Umbilical cord (tissue), 2 donors: Measurements from ENCODE around the gene ADCY6. TPM values are rescaled to one million over a fixed set of nuclear protein-coding genes. Genes with fewer than 3 reads are reported as not detected.
"Not testable (repeated sequence)": the region's sequence is repeated elsewhere in the genome, so short reads cannot be mapped to it uniquely, and the experiment has no call there.

ENCODE experiments used
- DNase-seq: peaks from one replicate; pipeline ENCODE4 v3.0.0-alpha.2; 2015; ENCODE audit warnings: low spot score
- total RNA-seq: library from RNA; depleted of rRNA; stranded (reverse); fragments of >200 nt; gene quantifications from one replicate; pipeline ENCODE4 v1.2.3, GENCODE V29; 2014; ENCODE audit warnings: low replicate concordance; ENCODE audit not compliant: insufficient read depth

Gene ADCY6
- total RNA-seq, 1 donor from 2014 or later = 20.0 TPM

GRCh38 chr12:48750769-48751356, 38.0 kb downstream of the ADCY6 start:
- no peak for DNase-seq

GRCh38 chr12:48750215-48750614, 38.7 kb downstream of the ADCY6 start:
- DNase-seq = no peak

GRCh38 chr12:48744251-48745008, 44.5 kb downstream of the ADCY6 start:
- DNase-seq = no peak

- DNase-seq = no peak
Observed at GRCh38 chr12:48739618-48740269, 49.1 kb downstream of the ADCY6 start.

- no peak for DNase-seq
Observed at GRCh38 chr12:48736456-48736855, 52.4 kb downstream of the ADCY6 start.

- DNase-seq = no peak
Observed at GRCh38 chr12:48728807-48729206, 60.1 kb downstream of the ADCY6 start.

GRCh38 chr12:48720737-48721136, 68.2 kb downstream of the ADCY6 start:
- DNase-seq = not testable (repeated sequence)

GRCh38 chr12:48720171-48720570, 68.7 kb downstream of the ADCY6 start:
- not testable (repeated sequence) for DNase-seq

- not testable (repeated sequence) for DNase-seq
Observed at GRCh38 chr12:48719002-48719401, 69.9 kb downstream of the ADCY6 start.

GRCh38 chr12:48717252-48717695, 71.6 kb downstream of the ADCY6 start:
- peak; percentile 9 for DNase-seq

- DNase-seq = peak; percentile 100
Observed at GRCh38 chr12:48716493-48717251, 72.2 kb downstream of the ADCY6 start, which contains the start of gene CCNT1. TSS of gene CCNT1 (minus strand) at chr12:48716707. CDS start at chr12:48716675, 32 bp downstream.

Other genes starting within 250 kb of the ADCY6 start
- gene LALBA, start 219.0 kb downstream of the ADCY6 start, total RNA-seq = not detected
- gene KANSL2, start 106.9 kb downstream of the ADCY6 start, total RNA-seq = 64.3 TPM
- 109 TPM for gene CCNT1, start 72.4 kb downstream of the ADCY6 start, total RNA-seq
- gene CACNB3, start 29.4 kb upstream of the ADCY6 start, total RNA-seq = 7.5 TPM
- 78.5 TPM for gene DDX23, start 63.1 kb upstream of the ADCY6 start, total RNA-seq
- 5.8 TPM for gene RND1, start 76.8 kb upstream of the ADCY6 start, total RNA-seq
- 47.4 TPM for gene FKBP11, start 136.4 kb upstream of the ADCY6 start, total RNA-seq
- 25.3 TPM for gene ARF3, start 168.4 kb upstream of the ADCY6 start, total RNA-seq
- gene WNT10B, start 182.6 kb upstream of the ADCY6 start, total RNA-seq = 0.72 TPM
- gene WNT1, start 189.2 kb upstream of the ADCY6 start, total RNA-seq = not detected
- 5.5 TPM for gene DDN, start 210.3 kb upstream of the ADCY6 start, total RNA-seq
- gene PRKAG1, start 229.7 kb upstream of the ADCY6 start, total RNA-seq = 52.7 TPM